Upper lobe of left lung (tissue), 4 donors: Measurements from ENCODE around the gene FAM193B.

Experiments used
- POLR2A ChIP-seq, 4 donors: fragments of 450-650 bp; IDR thresholded peaks; one replicate each; pipeline ENCODE4 v1.5.1; 2016 to 2017; ENCODE audit warnings: antibody characterized with exemption in 4 of 4, mild to moderate bottlenecking in 2 of 4
- TF ChIP-seq, protein P1 (sequence below), 6 experiments: fragments of 450-650 bp in 4 of 6; fragments of 200-600 bp in 2 of 6; sonication (generic) in 2 of 6; IDR thresholded peaks; one replicate each; pipeline ENCODE4 v1.5.1; 2016 to 2019; ENCODE audit warnings: antibody characterized with exemption in 6 of 6

DNA sequence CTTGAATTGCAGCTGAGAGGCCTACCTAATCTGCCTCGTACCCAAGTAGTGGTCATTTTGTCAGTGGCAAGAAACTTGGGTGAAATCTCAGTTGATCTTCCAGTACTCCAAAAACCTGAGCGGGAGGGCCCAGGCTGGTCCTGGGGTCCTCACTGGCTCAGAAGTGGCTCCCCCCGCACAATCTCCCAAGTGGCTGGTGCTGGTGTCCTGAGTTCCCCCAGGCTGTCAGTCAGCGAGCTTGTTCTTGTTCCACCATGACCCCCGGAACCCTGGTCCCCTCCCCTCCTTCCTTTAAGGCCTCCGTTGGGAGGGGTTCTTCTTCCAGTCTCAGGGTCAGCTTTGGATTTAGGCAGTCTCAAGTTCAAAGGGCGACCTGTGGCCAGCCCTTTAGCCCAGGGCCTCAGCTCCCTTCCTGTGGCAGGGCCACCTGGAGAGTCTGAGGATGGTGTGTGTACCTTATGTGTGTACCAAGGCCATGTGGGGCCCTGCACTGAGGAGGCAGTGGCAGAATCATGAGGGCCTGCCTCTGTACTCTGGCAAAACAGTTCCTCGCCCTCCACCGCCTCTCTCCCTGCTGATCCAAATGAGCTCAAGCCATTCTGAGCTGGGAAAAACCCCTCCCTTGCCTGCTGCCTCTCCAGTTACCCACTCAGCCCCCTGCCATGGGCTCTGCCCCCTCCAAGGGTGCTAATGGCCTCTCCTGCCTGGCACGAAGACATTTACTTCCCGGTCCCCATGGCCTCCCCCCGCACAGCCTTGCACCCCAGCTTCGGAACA is 76.5 kb downstream of the FAM193B start:
- TF ChIP-seq POLR2A (IDR thresholded peaks at IDR 0.05): no peak
- TF ChIP-seq, protein P1, sequence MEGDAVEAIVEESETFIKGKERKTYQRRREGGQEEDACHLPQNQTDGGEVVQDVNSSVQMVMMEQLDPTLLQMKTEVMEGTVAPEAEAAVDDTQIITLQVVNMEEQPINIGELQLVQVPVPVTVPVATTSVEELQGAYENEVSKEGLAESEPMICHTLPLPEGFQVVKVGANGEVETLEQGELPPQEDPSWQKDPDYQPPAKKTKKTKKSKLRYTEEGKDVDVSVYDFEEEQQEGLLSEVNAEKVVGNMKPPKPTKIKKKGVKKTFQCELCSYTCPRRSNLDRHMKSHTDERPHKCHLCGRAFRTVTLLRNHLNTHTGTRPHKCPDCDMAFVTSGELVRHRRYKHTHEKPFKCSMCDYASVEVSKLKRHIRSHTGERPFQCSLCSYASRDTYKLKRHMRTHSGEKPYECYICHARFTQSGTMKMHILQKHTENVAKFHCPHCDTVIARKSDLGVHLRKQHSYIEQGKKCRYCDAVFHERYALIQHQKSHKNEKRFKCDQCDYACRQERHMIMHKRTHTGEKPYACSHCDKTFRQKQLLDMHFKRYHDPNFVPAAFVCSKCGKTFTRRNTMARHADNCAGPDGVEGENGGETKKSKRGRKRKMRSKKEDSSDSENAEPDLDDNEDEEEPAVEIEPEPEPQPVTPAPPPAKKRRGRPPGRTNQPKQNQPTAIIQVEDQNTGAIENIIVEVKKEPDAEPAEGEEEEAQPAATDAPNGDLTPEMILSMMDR (IDR thresholded peaks at IDR 0.05): no peak
